Measurements from ENCODE around the gene KCNJ16. TPM values are rescaled to one million over a fixed set of nuclear protein-coding genes. Genes with fewer than 3 reads are reported as not detected.

Gene KCNJ16
- total RNA-seq, 2 donors from 2014 or later, result 0.19 to 0.38 TPM

DNA sequence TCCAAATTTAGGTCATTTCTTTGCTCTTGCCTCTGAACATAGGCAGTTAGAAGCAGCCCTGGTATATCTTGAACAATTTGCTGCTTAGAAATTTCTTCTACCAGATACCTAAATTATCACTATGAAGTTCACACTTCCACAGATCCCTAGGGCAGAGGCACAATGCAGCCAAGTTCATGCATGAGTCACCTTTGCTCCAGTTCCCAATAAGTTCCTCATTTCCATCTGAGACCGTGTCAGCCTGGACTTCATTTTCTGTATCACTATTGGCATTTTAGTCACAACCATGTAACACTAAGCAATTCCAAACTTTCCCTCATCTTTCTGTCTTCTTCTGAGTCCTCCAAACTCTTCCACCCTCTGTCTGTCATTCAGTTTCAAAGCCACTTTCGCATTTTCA, 45.0 kb downstream of the KCNJ16 start:
- intact Hi-C loops (cut with DNase I), result no loop called here
- no peak for DNase-seq (ENCODE audit: low spot score)

DNA sequence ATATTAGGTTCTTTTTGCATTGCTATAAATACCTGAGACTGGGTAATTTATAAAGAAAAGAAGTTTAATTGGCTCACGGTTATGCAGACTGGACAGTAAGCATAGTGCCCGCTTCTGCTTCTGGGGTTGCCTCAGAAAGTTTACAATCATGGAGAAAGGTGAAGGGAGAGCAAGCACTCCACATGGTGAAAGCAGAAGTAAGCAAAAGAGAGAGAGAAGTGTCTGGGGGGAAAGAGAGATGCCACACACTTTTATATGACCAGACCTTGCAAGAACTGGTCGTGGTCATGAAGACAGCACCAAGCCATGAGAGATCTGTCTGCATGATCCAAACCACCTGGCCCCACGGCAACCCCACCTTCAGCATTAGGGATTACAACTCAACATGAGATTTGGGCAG, 45.4 kb downstream of the KCNJ16 start:
- intact Hi-C loops (cut with DNase I), result no loop called here

DNA sequence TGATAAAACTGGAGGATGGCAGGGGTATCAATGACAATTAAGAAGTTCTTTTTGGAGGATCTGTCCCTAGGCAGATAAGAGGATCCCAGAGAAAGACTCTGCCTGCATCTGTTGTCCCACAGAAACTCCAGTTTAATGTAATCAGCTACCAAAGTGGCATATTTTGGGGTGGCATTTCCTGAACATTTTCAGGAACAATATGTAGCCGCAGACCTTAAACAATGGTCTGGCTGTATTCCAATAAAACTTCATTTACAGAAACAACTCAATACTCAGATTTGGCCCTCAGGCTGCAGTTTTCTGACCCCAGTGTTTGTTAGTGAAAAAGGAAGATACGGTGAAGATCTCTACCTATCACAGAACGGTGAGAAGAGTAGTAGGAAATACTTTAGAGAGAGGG, 46.1 kb downstream of the KCNJ16 start:
- intact Hi-C loops (cut with DNase I), result no loop called here
- no peak for DNase-seq (ENCODE audit: low spot score)

More for the DNA sequence above, 45.4 kb downstream of the KCNJ16 start:
- no peak for DNase-seq (ENCODE audit: low spot score)

DNA sequence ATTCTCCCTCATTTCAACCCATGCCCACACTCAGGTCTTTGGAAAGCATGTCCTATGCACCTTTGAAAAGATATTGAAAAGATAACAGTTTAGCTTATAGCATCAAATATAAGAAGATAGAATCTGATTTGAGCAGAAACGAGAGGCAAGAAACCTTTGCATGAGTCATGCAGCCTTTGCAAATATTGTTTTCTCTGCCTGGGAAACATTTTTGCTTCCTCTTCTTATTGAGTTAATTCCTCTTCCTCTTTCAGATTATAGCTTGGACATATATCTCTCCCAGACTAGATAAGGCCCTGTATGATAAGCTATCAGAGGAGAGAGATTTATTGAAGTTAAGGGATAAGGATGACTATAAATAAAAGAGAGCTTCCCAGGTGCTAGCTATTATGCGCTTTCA, 48.2 kb downstream of the KCNJ16 start:
- DNase-seq (ENCODE audit: low spot score), result no peak
- intact Hi-C loops (cut with DNase I), result no loop called here

DNA sequence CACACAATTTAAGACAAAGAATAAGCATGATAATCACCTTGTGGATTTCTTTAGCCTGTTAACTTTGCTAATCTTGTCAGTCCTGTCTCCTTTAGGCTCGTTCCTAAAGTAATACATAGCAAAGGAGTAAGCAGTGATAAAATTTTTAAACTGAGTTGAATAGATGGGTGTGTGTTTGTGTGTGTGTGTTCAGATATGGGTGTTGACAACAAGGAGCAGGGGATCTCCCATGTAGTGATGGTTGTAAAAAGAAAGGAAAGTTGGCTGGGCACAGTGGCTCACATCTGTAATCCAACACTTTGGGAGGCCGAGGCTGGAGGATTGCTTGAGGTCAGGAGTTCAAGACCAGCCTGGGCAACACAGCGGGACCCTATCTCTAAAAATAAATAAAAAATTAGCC, 49.7 kb downstream of the KCNJ16 start:
- no peak for DNase-seq (ENCODE audit: low spot score)
- intact Hi-C loops (cut with DNase I), result no loop called here

DNA sequence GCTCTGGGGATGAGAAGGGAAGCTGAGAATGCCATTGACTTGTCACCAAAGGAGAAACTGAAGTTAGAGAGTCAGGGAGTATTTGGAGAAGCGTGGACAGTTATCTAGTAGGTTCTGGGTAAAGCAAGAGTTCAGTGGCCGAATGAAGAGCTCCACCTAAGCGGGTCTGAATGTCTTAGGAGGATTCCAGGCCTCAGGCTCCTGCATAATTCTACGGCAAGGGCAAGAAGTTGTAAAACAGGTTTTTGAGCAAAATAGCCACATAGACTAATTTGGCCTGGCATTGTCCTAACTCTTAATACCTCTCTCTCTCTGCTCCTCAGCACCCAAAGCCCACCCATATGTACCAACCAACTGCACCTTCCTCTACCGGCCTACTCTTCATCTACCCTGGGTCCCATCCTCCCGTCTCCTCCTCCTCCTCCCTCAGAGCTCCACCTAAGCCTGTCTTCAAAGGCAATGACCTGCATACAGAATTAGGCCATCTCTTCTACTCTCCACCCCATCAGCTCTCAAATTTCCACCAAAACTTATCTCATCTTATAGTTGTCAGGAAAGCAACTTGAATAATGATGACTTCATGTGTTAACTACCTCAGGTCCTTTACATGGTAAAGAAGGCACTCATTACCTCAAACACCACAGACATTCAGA, 52.3 kb downstream of the KCNJ16 start:
- intact Hi-C loops (cut with DNase I), result no loop called here
- DNase-seq (ENCODE audit: low spot score), result no peak

DNA sequence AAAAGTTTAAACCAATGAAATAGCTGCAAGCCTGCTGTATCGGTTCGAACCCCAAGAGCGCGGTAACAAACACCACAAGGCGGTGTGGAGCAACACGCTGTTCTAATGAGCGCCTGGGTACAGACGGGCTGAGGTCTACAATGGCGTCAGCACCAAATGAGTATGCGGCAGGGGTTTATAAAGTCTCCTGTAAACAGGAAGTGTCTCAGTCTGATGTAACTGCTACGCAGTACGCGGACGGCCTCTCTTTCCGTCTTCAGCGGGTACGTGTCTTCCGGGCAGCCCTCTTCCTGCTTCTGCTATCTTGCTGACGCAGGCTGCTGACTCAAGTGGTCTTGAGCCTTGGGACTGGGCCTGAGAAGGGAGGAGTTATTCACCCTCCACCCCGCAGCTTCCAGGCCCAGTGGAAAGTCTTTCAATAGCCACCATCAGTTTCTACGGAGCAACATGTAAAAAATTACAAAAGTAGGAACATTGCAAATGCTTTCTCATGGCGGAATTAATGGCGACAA, 53.8 kb downstream of the KCNJ16 start:
- no peak for DNase-seq (ENCODE audit: low spot score)
- intact Hi-C loops (cut with DNase I), result no loop called here

GRCh38 chr17:70130289-70130688, 55.3 kb downstream of the KCNJ16 start:
- no peak for DNase-seq (ENCODE audit: low spot score)
- intact Hi-C loops (cut with DNase I), result no loop called here

DNA sequence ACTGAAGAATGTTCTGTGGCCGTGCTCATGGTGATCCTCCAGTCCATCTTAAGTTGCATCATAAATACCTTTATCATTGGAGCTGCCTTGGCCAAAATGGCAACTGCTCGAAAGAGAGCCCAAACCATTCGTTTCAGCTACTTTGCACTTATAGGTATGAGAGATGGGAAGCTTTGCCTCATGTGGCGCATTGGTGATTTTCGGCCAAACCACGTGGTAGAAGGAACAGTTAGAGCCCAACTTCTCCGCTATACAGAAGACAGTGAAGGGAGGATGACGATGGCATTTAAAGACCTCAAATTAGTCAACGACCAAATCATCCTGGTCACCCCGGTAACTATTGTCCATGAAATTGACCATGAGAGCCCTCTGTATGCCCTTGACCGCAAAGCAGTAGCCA, 57.5 kb downstream of the KCNJ16 start:
- intact Hi-C loops (cut with DNase I), result no loop called here
- no peak for DNase-seq (ENCODE audit: low spot score)

DNA sequence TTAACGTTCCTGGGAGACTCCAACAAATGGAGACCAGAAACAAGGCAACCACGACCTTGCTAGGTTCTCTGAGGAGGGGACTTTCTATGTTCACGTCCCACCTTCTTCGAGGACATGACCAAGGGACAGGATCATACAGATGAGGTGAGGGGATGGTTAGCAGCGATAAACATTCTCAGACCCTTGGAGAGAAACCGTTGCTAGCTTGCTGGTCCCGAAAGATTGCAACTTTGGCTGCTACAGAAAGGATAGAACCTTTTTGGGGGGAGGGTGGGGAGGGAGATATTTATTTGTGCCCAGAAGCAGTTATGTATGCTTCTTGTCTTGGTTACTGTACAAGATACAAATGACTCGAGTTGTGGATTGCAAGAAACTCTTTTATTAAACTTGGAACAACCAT, 59.0 kb downstream of the KCNJ16 start:
- no peak for DNase-seq (ENCODE audit: low spot score)
- intact Hi-C loops (cut with DNase I), result no loop called here

DNA sequence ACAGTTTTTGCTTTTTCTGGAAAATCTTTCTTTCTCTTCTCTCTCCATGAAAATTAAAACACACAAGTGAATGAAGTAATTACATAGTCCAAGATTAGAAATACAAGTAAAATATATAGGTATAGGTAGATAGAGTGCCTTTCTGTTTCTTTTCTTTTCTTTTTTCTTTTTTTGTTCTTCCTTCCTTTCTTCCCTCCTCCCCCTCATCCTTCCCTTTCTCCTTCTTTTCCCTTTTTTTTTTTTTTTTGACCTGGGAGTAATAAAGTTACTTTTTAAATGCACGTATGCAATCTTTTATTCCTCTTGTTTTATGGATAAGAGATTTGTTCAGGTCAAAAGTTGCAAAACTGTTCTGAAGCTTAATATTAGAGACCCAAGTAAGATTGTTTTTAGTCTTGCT, 59.8 kb downstream of the KCNJ16 start:
- intact Hi-C loops (cut with DNase I), result no loop called here
- DNase-seq (ENCODE audit: low spot score), result no peak

DNA sequence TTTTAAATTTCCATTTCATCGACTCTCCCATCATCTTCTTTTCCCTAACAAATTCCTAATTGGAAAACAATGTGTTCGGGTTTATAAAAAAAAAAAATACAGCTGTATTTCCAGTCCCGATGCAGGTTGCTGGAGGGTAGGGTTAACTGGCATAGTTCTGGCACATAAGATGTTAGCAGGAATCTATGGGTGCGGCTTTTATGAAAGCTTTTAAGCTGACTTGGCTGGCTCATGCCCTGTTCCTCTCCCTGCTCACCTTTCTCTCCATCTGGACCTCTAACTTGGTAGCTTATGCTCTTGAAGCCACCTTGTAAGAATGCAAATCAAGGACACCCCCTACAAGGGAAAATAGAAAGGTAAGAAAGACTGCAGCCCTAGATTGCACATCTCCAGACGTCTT, 61.1 kb downstream of the KCNJ16 start:
- intact Hi-C loops (cut with DNase I), result no loop called here
- DNase-seq (ENCODE audit: low spot score), result no peak

- intact Hi-C loops (cut with DNase I), result no loop called here
These were observed 62.6 kb downstream of the KCNJ16 start for GRCh38 chr17:70137451-70138230.

GRCh38 chr17:70138291-70138865, 63.4 kb downstream of the KCNJ16 start:
- no peak for DNase-seq (ENCODE audit: low spot score)
- intact Hi-C loops (cut with DNase I), result no loop called here

More at GRCh38 chr17:70137451-70138230, 62.6 kb downstream of the KCNJ16 start:
- no peak for DNase-seq (ENCODE audit: low spot score)

DNA sequence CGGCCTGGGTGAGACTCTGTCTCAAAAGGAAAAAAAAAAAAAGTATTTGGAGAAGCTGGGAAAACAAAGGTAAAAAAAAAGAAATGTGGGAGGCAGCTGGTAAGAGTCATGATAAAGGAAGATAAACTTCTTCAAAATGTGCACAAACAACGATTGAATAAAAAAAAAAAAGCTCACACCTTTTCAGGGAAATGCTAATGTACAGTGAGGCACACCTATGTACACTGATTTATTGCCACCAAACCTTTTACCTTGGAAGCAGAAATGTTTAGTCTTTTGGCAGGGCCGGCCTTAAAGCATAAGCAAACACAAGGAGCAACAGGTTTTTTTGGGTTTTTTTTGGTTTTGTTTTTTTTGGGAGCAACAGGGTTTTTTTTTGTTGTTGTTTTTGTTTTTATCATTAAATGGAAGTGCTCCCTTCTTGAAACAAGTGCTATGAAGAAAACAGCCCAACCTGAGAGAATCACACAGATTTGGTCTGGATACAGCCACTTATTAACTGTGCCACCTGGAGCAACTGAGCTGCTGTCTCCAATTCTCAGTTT, 64.5 kb downstream of the KCNJ16 start:
- intact Hi-C loops (cut with DNase I), result no loop called here
- no peak for DNase-seq (ENCODE audit: low spot score)

GRCh38 chr17:70144260-70144846, 69.3 kb downstream of the KCNJ16 start:
- intact Hi-C loops (cut with DNase I), result loop anchor here (10.0 kb wide), 3 partner anchors 540 to 580 kb away; no protein-coding TSS in a partner anchor
- no peak for DNase-seq (ENCODE audit: low spot score)

DNA sequence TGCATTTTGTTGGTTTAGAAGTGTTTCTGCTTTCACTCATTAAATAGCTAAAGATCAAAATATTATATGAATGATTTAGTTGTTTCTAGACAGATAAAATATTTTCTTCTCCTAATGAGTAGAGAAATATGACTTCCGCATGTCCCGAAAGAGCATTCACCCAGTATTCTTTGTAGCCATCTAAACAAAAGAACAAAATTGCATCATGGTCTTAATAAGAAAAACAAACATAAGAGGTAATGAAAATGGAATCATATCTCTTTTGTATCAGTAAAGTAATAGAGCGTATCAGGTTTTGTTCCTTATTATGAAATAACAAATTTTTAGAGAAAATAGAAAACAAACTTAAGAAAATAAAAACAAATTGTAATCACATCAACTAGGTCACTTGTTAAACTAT, 78.2 kb downstream of the KCNJ16 start:
- intact Hi-C loops (cut with DNase I), result no loop called here
- DNase-seq (ENCODE audit: low spot score), result no peak

DNA sequence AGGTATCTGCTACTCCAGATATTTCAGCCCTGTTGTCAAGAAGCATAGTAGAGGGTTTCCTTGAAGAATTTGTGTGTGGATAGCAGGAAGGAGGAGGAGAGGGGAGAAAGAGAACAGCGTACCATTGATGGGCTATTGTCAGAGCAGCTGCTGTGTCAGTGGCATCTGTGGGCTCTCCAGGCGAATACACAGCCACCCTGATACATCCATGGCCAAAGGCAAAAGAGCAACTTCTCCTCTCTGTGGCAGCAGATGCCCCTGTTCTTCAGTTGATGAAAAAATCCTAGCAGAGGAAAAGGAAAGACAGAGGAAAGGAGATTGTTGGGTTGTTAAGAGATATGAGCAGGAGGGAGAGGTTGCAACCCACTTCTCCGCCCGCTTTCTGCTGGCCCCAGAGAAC, 82.1 kb downstream of the KCNJ16 start:
- no peak for DNase-seq (ENCODE audit: low spot score)
- intact Hi-C loops (cut with DNase I), result no loop called here

GRCh38 chr17:70158180-70158579, 83.2 kb downstream of the KCNJ16 start:
- intact Hi-C loops (cut with DNase I), result no loop called here
- no peak for DNase-seq (ENCODE audit: low spot score)

GRCh38 chr17:70158591-70158990, 83.6 kb downstream of the KCNJ16 start:
- no peak for DNase-seq (ENCODE audit: low spot score)

More at GRCh38 chr17:70158591-70158990, 83.6 kb downstream of the KCNJ16 start:
- intact Hi-C loops (cut with DNase I), result no loop called here
